ENCODE results near the gene MAT2B.
A peak's percentile ranks its signal among the peaks of the same experiment; 100 is the strongest.

The MAT2B gene

GRCh38 chr5:163505368-163506094, at the start of gene MAT2B:
MAT2B (plus strand) TSS chr5:163505619; CDS start chr5:163505687, 68 bp downstream.
- peak; percentile 92 for DNase-seq (ENCODE audit: extremely low read depth in 1 of 2, low read depth in 1 of 2)

GRCh38 chr5:163456029-163456589, 49.3 kb upstream of the MAT2B start:
- DNase-seq (ENCODE audit: extremely low read depth in 1 of 2, low read depth in 1 of 2): no peak

- no peak for DNase-seq (ENCODE audit: extremely low read depth in 1 of 2, low read depth in 1 of 2)
These were observed 48.6 kb upstream of the MAT2B start for GRCh38 chr5:163456840-163457239.

GRCh38 chr5:163458778-163459385, 46.5 kb upstream of the MAT2B start:
- no peak for DNase-seq (ENCODE audit: extremely low read depth in 1 of 2, low read depth in 1 of 2)

- DNase-seq (ENCODE audit: extremely low read depth in 1 of 2, low read depth in 1 of 2): no peak
These were observed 46.0 kb upstream of the MAT2B start for GRCh38 chr5:163459462-163459818.

GRCh38 chr5:163459819-163460561, 45.4 kb upstream of the MAT2B start, which contains the start of gene NUDCD2:
NUDCD2 (minus strand) TSS chr5:163460102; CDS start chr5:163460050, 52 bp downstream.
- peak; percentile 80 to 91 for DNase-seq (ENCODE audit: extremely low read depth in 1 of 2, low read depth in 1 of 2)

GRCh38 chr5:163460562-163461171, 44.8 kb upstream of the MAT2B start, which contains the start of gene HMMR:
HMMR (plus strand) TSS chr5:163460632; CDS start chr5:163460693, 61 bp downstream.
- no peak for DNase-seq (ENCODE audit: extremely low read depth in 1 of 2, low read depth in 1 of 2)

- DNase-seq (ENCODE audit: extremely low read depth in 1 of 2, low read depth in 1 of 2): no peak
These were observed 42.4 kb upstream of the MAT2B start for GRCh38 chr5:163463063-163463435.

GRCh38 chr5:163467682-163468081, 37.7 kb upstream of the MAT2B start:
- DNase-seq (ENCODE audit: extremely low read depth in 1 of 2, low read depth in 1 of 2): no peak

GRCh38 chr5:163473635-163474243, 31.7 kb upstream of the MAT2B start:
- no peak for DNase-seq (ENCODE audit: extremely low read depth in 1 of 2, low read depth in 1 of 2)

- no peak for DNase-seq (ENCODE audit: extremely low read depth in 1 of 2, low read depth in 1 of 2)
These were observed 30.0 kb upstream of the MAT2B start for GRCh38 chr5:163475411-163475810.

- no peak for DNase-seq (ENCODE audit: extremely low read depth in 1 of 2, low read depth in 1 of 2)
These were observed 27.1 kb upstream of the MAT2B start for GRCh38 chr5:163478126-163478981.

GRCh38 chr5:163478982-163479271, 26.5 kb upstream of the MAT2B start:
- DNase-seq (ENCODE audit: extremely low read depth in 1 of 2, low read depth in 1 of 2): no peak

- DNase-seq (ENCODE audit: extremely low read depth in 1 of 2, low read depth in 1 of 2): no peak
These were observed 16.2 kb upstream of the MAT2B start for GRCh38 chr5:163489055-163489744.

- DNase-seq (ENCODE audit: extremely low read depth in 1 of 2, low read depth in 1 of 2): no peak
These were observed 15.7 kb upstream of the MAT2B start for GRCh38 chr5:163489745-163490075.

GRCh38 chr5:163496286-163496685, 9.1 kb upstream of the MAT2B start:
- no peak for DNase-seq (ENCODE audit: extremely low read depth in 1 of 2, low read depth in 1 of 2)

- no peak for DNase-seq (ENCODE audit: extremely low read depth in 1 of 2, low read depth in 1 of 2)
These were observed 8.1 kb upstream of the MAT2B start for GRCh38 chr5:163497315-163497714.

GRCh38 chr5:163498886-163499285, 6.5 kb upstream of the MAT2B start:
- DNase-seq (ENCODE audit: extremely low read depth in 1 of 2, low read depth in 1 of 2): no peak

GRCh38 chr5:163502521-163502920, 2.9 kb upstream of the MAT2B start:
- no peak for DNase-seq (ENCODE audit: extremely low read depth in 1 of 2, low read depth in 1 of 2)
